ENCODE measurements around the gene SYNGR2.
A peak's percentile ranks its signal among the peaks of the same experiment; 100 is the strongest.
"Not testable (repeated sequence)": the region's sequence is repeated elsewhere in the genome, so short reads cannot be mapped to it uniquely, and the experiment has no call there.

Gene SYNGR2

DNA sequence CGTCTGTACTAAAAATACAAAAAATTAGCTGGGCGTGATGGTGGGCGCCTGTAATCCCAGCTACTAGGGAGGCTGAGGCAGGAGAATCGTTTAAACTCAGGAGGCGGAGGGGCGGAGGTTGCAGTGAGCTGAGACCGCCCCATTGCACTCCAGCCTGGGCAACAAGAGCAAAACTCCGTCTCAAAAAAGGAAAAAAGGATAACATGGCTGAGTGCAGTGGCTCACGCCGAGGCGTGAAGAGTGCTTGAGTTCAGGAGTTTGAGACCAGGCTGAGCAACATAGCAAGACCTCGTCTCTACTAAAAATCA is 28.6 kb upstream of the SYNGR2 start:
- H3K9ac ChIP-seq (ENCODE audit: low read depth, low read length); H3K27ac ChIP-seq (ENCODE audit: low read depth, low read length): not testable (repeated sequence)

DNA sequence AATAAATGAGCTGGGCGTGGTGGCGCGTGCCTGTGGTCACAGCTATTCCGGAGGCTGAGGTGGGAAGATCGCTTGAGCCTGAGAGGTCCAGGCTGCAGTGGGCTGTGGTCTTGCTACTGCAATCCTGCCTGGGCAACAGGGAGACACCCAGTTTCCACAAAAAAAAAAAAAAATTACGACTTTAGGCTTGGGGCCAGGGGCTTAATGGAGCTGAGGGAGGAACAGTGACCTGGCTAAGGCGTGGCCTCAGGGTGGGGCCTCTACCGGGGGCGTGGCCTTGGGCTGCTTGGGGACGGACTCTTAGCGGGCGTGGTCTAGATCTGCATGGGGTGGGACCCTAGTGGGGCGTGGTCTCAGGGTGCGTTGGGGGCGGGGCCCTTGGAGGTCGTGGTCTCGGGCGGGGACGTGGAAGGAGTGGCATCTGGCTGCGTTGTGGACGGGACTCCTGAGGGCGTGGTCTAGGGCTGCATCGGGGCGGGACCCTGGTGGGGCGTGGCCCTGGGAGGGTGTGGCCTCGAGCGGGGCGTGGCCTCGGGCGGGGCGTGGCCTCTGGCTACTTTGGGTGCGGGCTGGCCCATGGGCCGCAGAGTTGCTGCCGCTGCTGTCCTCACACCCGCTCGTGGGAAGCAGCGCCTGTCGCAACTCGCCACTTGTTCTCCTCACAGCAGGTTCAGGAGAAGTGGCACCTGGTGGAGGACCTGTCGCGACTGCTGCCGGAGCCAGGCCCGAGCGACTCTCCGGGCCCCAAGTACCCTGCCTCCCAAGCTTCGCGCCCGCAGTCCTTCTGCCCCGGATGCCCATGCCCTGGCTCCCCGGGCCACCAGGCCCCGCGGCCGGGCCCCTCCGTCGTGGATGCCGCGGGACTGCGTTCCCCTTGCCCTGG is 28.0 kb upstream of the SYNGR2 start:
- no peak overlapping the region for H3K9ac ChIP-seq (ENCODE audit: low read depth, low read length)

More for the DNA sequence above, 28.6 kb upstream of the SYNGR2 start:
- not testable (repeated sequence) for H3K4me3 ChIP-seq (ENCODE audit: low read length); H3K36me3 ChIP-seq (ENCODE audit: insufficient read depth, low read length); H3K9me3 ChIP-seq (ENCODE audit: insufficient read depth, low read depth, low read length); H3K27me3 ChIP-seq (ENCODE audit: insufficient read depth, low read length); H3K4me1 ChIP-seq (ENCODE audit: insufficient read depth, low read length)
- WGBS, result 91% methylated on average over 12 of the region's 12 CpGs

DNA sequence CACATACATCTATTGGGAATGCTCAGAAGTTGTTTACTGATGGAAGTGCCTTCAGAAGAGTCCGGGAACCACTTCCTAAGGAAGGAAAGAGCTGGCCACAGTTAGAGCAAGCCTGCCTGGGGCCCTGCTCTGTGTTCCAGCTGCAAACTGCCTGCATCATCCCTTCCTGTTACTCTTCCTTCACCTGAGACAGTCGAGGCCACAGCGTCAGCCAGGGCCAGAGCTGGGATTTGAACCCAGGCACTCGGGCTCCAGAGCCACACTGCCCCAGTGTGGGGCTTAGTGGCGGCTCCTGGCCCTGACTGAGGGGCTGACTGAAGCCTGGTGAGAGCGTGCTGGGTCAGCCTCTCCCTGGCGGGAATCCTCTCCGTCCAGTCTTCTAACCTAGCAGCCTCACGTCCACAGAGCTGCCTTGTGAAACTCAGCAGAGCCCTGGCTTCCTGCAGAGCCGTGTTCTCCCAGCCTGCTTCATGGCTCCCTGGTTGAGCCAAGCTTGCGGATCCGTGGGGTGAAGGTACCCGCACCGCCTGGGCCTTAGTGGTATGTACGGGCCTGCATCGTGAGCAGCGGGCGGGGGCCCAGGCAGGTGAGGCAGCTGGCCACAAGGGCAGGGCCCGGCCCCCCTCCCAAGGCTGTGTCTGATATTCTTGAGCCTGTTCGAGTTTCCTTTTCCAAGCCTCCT is 26.8 kb upstream of the SYNGR2 start:
- no peak overlapping the region for H3K27ac ChIP-seq (ENCODE audit: low read depth, low read length)
- no peaks in the 10 kb centered on the region for H3K36me3 ChIP-seq (ENCODE audit: insufficient read depth, low read length)
- H3K9me3 ChIP-seq (ENCODE audit: insufficient read depth, low read depth, low read length), result no peaks in the 10 kb centered on the region
- no peaks in the 10 kb centered on the region for H3K4me1 ChIP-seq (ENCODE audit: insufficient read depth, low read length)
- no peak overlapping the region for H3K4me3 ChIP-seq (ENCODE audit: low read length)
- no peaks in the 10 kb centered on the region for H3K27me3 ChIP-seq (ENCODE audit: insufficient read depth, low read length)
- no peak overlapping the region for H3K9ac ChIP-seq (ENCODE audit: low read depth, low read length)
- WGBS, result 91% methylated on average over 20 of the region's 20 CpGs

More for the DNA sequence above, 28.0 kb upstream of the SYNGR2 start:
- Histone ChIP-seq H3K27me3 (ENCODE audit: insufficient read depth, low read length) (no peaks in the 10 kb centered on the region), H3K36me3 (ENCODE audit: insufficient read depth, low read length) (no peaks in the 10 kb centered on the region), H3K27ac (ENCODE audit: low read depth, low read length) (no peak overlapping the region), H3K9me3 (ENCODE audit: insufficient read depth, low read depth, low read length) (no peaks in the 10 kb centered on the region), H3K4me3 (ENCODE audit: low read length) (peak overlapping the region; percentile 34), H3K4me1 (ENCODE audit: insufficient read depth, low read length) (no peaks in the 10 kb centered on the region)
- WGBS, result 39% methylated on average over 58 of the region's 58 CpGs

DNA sequence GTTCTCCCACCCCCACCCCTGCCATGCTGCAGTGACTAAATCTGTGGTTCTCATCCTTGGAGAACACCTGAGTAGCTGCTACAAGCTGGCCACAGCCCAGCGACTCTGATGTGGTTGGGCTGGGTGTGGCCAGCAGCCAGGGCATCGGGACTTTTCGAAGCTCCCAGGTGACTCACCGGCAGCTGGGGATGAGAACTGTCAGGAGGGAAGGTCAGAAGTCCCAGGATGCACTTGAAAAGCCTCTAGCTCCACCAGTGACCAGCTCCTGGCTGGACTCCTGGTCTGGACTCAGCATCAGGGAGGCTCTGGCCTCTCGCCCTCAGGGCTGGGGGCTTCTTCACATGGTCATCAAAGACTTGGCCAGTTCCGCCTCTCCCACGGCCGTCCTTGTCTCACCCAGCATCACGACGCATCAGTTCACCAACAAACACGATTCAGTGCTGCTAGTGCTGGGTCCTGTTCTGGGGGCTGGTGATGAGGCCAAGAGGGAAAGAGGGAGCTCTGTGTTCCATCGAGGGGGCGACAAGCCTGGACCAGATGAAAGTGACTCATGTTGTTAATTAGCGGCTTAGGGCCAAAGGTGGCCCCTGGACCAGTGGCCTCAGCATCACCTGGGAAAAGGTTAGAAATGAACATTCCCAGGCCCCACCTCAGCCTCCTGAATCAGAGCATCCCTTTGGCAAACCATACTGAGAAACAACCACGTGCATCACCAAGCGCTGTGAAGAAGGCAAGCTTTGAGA is 26.1 kb upstream of the SYNGR2 start:
- Histone ChIP-seq H3K9ac (ENCODE audit: low read depth, low read length) (no peak overlapping the region), H3K4me3 (ENCODE audit: low read length) (no peak overlapping the region), H3K4me1 (ENCODE audit: insufficient read depth, low read length) (no peaks in the 10 kb centered on the region), H3K9me3 (ENCODE audit: insufficient read depth, low read depth, low read length) (no peaks in the 10 kb centered on the region), H3K27me3 (ENCODE audit: insufficient read depth, low read length) (no peaks in the 10 kb centered on the region), H3K36me3 (ENCODE audit: insufficient read depth, low read length) (no peaks in the 10 kb centered on the region), H3K27ac (ENCODE audit: low read depth, low read length) (no peak overlapping the region)
- 86% methylated on average over 16 of the region's 16 CpGs for WGBS

DNA sequence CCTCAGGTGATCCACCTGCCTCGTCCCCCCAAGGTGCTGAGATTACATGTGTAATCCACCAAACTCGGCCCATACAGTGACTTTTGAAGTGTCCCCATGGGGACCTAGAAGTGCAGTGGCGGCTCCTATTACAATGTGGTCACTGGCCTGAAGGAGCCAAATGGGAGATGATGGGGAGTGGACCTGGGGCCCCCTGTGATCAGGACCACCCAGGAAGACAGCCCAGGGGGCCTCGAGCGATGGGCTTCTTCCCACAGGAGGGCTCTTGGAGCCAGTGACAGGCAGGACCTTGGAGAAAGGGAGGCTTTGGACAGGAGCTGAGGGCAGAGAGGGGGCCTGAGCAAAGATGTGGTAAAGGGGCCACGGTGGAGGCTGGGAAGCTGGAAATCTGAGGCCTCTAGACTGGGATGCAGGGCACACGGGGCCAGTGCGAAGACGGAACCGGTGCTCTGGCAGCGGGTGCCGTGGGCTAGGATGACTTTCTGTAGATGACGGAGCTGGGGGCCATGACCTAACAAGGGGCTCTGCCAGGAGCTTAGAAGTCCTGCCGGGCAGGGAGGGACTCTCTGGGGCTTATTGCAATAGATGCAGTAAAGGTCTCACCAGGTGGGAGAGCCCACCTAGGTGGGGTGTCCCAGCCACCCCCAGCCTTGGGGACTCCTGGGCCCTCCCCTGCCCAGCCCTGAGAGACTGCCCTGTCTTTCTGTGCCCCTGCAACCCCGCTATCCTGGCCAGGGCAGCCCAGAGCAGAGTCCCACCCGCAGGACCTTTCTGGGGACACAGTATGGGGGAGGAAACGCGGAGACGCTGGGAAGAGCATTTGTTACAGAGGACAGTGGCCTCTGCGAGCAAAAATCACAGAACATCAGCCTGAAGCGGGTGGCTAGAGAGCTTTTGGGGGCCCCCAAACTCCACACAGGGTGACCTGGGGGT is 24.9 kb upstream of the SYNGR2 start:
- no peak overlapping the region for H3K9ac ChIP-seq (ENCODE audit: low read depth, low read length)

DNA sequence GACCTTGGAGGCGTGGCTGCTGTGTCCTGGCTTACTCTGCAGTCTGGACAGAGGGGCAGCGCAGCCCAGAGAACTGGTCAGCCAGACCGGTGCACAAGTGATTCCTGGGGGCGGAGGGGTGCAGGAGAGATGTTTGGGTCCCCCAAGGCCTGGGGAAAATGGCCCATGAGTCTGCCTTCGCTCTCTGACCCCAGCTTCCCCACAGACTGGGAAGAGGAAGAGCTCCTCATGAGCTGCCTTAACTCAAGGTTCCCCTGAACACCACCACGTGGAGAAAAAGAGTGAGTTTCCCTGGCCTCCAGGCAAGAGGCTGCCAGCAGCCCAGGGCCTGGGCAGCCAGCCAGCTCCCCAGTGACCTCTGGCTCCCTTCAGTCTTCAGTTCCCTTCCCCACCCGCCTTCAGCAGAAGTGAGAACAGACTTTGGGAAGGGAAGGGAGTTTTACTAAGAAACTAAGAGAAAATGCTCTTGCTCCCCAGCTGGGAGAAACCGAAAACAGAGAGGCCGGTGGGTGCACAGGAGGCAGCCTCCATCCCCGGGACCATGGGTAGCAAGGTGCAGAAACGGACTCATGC is 24.1 kb upstream of the SYNGR2 start:
- H3K27ac ChIP-seq (ENCODE audit: low read depth, low read length), result no peak overlapping the region

More for the DNA sequence above, 24.9 kb upstream of the SYNGR2 start:
- 93% methylated on average over 21 of the region's 21 CpGs for whole genome bisulfite sequencing
- H3K36me3 ChIP-seq (ENCODE audit: insufficient read depth, low read length), result no peaks in the 10 kb centered on the region
- H3K27ac ChIP-seq (ENCODE audit: low read depth, low read length), result no peak overlapping the region
- H3K27me3 ChIP-seq (ENCODE audit: insufficient read depth, low read length), result no peaks in the 10 kb centered on the region
- H3K4me1 ChIP-seq (ENCODE audit: insufficient read depth, low read length), result no peaks in the 10 kb centered on the region
- no peaks in the 10 kb centered on the region for H3K9me3 ChIP-seq (ENCODE audit: insufficient read depth, low read depth, low read length)
- no peak overlapping the region for H3K4me3 ChIP-seq (ENCODE audit: low read length)

DNA sequence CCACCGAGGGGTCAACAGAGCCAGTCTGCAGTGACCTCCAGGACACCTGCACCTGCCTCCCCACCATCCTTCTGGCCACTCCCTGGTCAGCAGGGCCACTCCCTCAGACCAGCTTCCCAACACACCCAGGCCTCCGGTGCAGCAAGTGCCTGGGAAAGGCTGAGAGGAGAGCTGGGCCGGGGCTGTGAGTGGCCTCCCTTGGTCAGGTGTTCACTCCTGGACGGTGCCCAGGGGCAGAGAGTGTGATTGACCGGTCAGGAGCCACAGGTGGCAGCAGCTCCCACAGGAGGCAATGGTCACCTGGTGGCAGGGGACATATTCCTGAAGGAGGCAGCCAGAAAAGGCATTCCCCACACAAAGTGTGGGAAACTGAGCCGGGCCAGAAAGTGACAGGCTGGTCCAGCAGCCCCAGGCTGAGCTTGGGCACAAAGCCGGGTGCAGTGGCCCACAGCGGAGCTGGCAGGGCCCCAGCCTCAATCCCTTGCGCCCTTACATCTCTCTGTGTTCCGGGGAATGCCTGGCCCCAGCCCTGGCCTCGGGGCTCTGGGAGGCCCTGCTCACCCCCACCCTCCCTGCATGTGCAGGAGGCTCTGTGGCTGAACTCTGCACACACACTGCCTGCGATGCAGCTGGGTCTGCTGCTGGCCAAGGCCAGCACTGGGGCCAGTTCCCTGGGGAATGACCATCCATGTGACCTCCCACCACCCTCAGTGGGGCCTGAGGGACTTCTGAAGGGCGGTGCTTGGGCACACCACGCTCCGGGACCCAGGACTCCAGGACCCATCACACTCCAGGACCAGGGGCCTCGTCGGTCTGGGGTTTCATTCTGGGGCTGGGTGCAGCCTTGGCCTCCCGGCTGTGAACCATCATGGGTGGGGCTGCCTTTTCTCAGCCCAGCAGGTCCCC is 23.4 kb upstream of the SYNGR2 start:
- no peaks in the 10 kb centered on the region for H3K36me3 ChIP-seq (ENCODE audit: insufficient read depth, low read length)
- no peaks in the 10 kb centered on the region for H3K27me3 ChIP-seq (ENCODE audit: insufficient read depth, low read length)
- H3K9ac ChIP-seq (ENCODE audit: low read depth, low read length), result no peak overlapping the region
- no peak overlapping the region for H3K4me3 ChIP-seq (ENCODE audit: low read length)
- H3K9me3 ChIP-seq (ENCODE audit: insufficient read depth, low read depth, low read length), result no peaks in the 10 kb centered on the region
- 92% methylated on average over 18 of the region's 18 CpGs for WGBS
- no peaks in the 10 kb centered on the region for H3K4me1 ChIP-seq (ENCODE audit: insufficient read depth, low read length)
- H3K27ac ChIP-seq (ENCODE audit: low read depth, low read length), result no peak overlapping the region

More for the DNA sequence above, 24.1 kb upstream of the SYNGR2 start:
- H3K4me3 ChIP-seq (ENCODE audit: low read length), result no peak overlapping the region
- H3K4me1 ChIP-seq (ENCODE audit: insufficient read depth, low read length), result no peaks in the 10 kb centered on the region
- H3K36me3 ChIP-seq (ENCODE audit: insufficient read depth, low read length), result no peaks in the 10 kb centered on the region
- WGBS, result 91% methylated on average over 11 of the region's 11 CpGs
- H3K9me3 ChIP-seq (ENCODE audit: insufficient read depth, low read depth, low read length), result no peaks in the 10 kb centered on the region
- H3K27me3 ChIP-seq (ENCODE audit: insufficient read depth, low read length), result no peaks in the 10 kb centered on the region
- no peak overlapping the region for H3K9ac ChIP-seq (ENCODE audit: low read depth, low read length)

DNA sequence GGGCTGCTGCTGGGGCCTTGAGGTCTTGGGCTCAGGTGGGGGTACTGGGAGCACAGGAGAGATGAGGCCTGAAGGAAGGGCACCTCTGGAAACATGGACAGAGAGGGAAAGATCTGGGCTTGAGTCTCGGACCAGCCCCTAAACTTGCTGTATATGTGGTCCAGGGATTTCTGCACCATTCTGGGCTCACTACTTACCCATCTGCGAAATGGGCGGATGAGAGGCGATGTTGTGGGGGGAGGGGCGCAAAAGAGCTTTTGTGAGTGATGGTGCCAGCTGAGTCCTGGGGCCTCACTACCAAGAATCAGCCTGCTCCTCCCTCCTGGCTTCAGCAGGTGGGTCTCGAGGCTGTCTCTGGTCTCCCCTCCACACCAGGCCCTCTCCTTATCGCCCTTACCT is 21.9 kb upstream of the SYNGR2 start:
- H3K9me3 ChIP-seq (ENCODE audit: insufficient read depth, low read depth, low read length), result no peaks in the 10 kb centered on the region
- H3K4me1 ChIP-seq (ENCODE audit: insufficient read depth, low read length), result no peaks in the 10 kb centered on the region
- H3K27ac ChIP-seq (ENCODE audit: low read depth, low read length), result no peak overlapping the region
- no peaks in the 10 kb centered on the region for H3K27me3 ChIP-seq (ENCODE audit: insufficient read depth, low read length)
- WGBS, result 93% methylated on average over 5 of the region's 7 CpGs
- H3K4me3 ChIP-seq (ENCODE audit: low read length), result no peak overlapping the region
- H3K9ac ChIP-seq (ENCODE audit: low read depth, low read length), result no peak overlapping the region
- H3K36me3 ChIP-seq (ENCODE audit: insufficient read depth, low read length), result no peaks in the 10 kb centered on the region

DNA sequence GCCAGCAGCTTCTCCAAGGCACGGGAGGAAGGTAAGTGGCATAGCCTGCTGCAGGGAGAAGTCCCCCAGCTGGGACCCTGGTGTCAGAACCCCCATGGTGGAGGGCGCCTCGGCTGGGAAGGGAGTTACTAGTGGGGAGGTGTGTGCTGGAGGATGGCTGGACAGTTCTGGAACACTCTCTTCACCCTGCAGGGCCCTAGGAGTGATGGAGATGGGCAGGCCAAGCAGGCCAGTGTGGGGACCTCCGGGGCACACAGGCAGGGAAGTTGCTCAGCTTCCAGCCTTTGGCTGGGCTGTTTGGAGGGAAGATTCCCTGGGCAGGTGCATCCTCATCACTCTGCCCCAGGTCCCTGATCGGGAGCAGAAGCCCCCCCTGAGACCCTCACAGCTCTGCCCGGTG is 21.5 kb upstream of the SYNGR2 start:
- no peaks in the 10 kb centered on the region for H3K9me3 ChIP-seq (ENCODE audit: insufficient read depth, low read depth, low read length)
- no peak overlapping the region for H3K27ac ChIP-seq (ENCODE audit: low read depth, low read length)
- no peak overlapping the region for H3K4me3 ChIP-seq (ENCODE audit: low read length)
- 88% methylated on average over 6 of the region's 6 CpGs for WGBS
- H3K36me3 ChIP-seq (ENCODE audit: insufficient read depth, low read length), result no peaks in the 10 kb centered on the region
- no peaks in the 10 kb centered on the region for H3K27me3 ChIP-seq (ENCODE audit: insufficient read depth, low read length)
- H3K9ac ChIP-seq (ENCODE audit: low read depth, low read length), result no peak overlapping the region
- no peaks in the 10 kb centered on the region for H3K4me1 ChIP-seq (ENCODE audit: insufficient read depth, low read length)

Data from HUES64 (cell line).